ENCODE results near the gene NES.

The NES gene

DNA sequence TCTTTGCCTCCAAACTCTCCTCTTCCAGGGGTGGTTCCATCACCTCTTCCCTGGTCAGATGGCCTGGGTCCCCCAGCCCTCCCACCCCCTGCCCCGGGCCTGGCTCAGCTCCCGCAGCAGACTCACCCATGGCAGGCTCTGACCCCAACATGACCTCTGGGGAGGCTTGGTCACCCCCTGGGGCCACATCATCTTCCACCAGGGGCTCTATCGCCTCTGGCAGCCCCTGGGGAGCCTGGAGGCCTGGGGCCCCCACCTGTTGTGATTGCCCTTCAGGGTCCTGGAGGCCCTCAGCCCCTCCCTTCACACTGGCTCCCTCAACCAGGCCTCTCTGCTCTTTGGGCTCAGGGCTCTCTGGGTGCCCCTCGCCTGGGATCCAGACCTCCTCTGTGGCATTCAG, 6.4 kb downstream of the NES start:
- no peak overlapping the region for H3K4me3 ChIP-seq (ENCODE audit: low read depth, low read length)
- TF ChIP-seq, protein P1, sequence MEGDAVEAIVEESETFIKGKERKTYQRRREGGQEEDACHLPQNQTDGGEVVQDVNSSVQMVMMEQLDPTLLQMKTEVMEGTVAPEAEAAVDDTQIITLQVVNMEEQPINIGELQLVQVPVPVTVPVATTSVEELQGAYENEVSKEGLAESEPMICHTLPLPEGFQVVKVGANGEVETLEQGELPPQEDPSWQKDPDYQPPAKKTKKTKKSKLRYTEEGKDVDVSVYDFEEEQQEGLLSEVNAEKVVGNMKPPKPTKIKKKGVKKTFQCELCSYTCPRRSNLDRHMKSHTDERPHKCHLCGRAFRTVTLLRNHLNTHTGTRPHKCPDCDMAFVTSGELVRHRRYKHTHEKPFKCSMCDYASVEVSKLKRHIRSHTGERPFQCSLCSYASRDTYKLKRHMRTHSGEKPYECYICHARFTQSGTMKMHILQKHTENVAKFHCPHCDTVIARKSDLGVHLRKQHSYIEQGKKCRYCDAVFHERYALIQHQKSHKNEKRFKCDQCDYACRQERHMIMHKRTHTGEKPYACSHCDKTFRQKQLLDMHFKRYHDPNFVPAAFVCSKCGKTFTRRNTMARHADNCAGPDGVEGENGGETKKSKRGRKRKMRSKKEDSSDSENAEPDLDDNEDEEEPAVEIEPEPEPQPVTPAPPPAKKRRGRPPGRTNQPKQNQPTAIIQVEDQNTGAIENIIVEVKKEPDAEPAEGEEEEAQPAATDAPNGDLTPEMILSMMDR (conservative IDR thresholded peaks at IDR 0.05; ENCODE audit: low read depth, low read length): no peak
- DNase-seq (ENCODE audit: low read depth): no peak

DNA sequence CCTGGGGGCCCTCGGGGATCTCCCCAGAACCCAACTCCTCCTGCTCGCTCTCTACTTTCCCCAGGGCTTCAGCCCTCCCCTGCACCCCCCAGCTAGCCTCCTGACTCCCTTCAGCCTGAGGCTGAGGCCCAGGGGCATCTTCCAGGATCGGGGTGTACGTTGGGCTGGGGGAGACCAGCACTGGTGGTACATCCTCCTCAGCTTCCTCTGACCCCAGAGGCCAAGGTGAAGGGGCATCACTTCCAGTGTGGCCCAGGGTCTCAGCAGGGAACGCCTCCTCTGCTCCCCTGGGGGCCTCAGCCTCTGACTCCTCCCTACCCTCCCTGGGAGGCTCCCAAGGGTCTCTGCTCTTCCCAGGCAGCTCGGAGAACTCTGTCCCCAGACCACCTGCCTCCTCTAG, 6.8 kb downstream of the NES start:
- TF ChIP-seq, protein P1 (conservative IDR thresholded peaks at IDR 0.05; ENCODE audit: low read depth, low read length): no peak
- DNase-seq (ENCODE audit: low read depth): no peak
- H3K4me3 ChIP-seq (ENCODE audit: low read depth, low read length): no peak overlapping the region

DNA sequence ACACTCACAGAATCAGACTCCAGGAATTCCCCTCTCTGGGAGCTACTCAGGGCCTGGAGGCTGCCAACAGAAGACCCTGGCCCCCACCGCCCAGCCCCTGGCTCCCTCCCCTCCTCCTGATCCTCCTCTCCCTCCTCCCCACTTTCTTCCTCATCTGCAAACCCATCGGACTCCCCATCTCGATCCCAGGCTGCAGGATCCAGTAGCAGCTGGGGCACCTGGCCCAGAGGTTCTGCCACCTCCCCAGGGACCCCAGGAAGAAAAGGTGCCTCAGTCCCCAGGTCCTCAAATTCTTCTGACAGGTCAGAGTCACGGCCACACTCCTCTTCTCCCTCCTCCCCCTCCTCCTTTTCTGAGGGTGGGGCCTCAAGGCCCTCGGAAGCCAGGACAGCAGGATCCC, 7.4 kb downstream of the NES start:
- DNase-seq (ENCODE audit: low read depth): no peak
- H3K4me3 ChIP-seq (ENCODE audit: low read depth, low read length): no peak overlapping the region
- TF ChIP-seq, protein P1 (conservative IDR thresholded peaks at IDR 0.05; ENCODE audit: low read depth, low read length): no peak

DNA sequence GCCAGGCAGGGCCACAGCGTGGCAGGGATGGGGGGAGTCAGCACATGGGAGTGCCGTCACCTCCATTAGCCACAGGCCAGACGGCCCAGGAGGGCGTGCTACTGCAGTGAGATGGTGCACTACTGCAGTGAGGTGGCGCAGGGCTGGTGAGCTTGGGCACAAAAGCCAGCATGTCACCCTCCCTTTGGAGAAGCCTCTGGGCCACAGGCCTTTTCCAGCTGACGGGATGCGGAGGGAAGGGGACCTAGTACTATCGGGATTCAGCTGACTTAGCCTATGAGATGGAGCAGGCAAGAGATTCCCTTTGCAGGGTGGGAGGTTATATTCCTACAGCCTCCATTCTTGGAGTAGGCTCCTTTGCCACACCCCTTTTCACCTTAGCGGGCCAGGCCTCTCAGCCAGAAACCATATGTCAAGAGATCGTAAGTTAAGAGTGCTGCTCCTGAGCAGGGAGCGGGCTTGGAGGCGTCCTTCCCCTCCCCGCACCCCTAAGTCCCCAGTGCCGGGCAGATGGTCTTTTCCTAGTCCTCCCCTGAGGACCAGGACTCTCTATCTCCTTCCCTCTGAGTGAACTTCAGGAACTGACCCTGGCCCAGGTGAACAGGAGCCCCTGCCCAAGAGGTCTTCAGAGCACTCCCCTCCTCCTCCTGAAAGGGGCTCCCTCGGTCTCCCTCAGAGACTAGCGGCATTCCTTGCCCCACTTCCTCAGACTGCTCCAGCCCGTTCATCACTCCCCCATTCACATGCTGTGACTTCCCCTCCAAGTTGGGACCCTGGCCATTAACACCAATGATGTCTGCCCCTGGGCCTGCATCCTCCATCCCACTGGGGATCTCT, 8.2 kb downstream of the NES start:
- TF ChIP-seq, protein P1 (conservative IDR thresholded peaks at IDR 0.05; ENCODE audit: low read depth, low read length): no peak
- no peak overlapping the region for H3K4me3 ChIP-seq (ENCODE audit: low read depth, low read length)
- no peak for DNase-seq (ENCODE audit: low read depth)

DNA sequence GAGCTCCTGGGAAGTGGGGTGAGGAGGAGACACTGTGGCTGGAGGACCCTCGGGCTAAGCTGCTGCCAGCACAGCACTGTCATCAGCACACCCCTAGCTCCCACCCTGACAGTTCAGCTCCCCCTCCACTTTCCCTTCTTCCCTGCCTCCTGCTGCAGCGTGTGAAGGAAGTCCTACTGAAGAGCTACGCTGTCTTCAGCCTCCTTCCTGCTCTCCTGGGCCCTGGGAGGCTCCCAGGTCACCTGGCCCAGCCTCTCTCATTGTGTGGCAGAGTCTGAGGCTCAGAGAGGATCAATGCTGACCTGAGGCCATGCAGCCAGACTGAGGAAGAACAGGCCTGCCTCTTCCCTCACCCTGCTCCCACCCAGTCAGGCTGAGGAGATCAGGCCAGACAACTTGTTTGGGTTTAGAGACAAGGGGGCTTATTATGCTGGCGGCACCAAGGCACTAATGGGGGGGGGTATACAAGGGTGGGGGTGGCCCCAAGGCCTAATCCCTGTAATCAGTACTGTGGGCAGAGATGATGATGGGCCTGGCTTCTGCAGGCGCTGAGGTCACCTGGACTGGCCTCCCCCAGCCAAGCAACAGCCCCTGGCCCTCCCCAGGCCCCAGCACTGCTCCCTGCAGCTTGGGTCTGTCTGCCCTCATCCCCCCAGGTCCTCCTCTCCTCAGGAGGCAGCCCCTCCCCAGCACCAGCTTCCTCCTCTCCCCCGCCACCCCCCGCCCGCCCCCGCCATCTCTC, 9.1 kb downstream of the NES start:
- DNase-seq (ENCODE audit: low read depth): no peak
- H3K4me3 ChIP-seq (ENCODE audit: low read depth, low read length): no peak overlapping the region
- TF ChIP-seq, protein P1 (conservative IDR thresholded peaks at IDR 0.05; ENCODE audit: low read depth, low read length): no peak

DNA sequence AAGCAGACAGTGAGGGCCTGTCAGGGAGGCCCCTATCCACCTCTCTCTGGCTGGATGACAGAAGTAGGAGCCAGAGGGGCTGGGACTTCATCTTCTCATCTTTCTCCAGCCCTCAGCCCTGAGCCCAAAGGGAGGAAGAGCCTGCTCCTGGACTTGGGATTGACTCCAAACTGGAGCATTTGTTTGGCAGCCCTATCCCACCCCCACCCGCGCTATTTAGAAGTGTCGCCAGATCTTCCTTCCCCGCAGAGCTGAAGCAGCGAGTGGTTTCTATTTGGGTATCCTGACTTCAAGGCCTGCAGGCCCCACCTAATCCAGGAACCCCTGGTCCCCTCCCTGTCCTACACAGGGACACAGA, 9.6 kb downstream of the NES start:
- no peak overlapping the region for H3K4me3 ChIP-seq (ENCODE audit: low read depth, low read length)
- TF ChIP-seq, protein P1 (conservative IDR thresholded peaks at IDR 0.05; ENCODE audit: low read depth, low read length): no peak
- no peak for DNase-seq (ENCODE audit: low read depth)
